Ovary (tissue), 3 donors: ENCODE data around the gene GLT1D1.

Experiments
- POLR2A ChIP-seq: fragments of 450-650 bp; IDR thresholded peaks from one replicate; pipeline ENCODE4 v1.6.1; 2017; ENCODE audit warnings: antibody characterized with exemption, mild to moderate bottlenecking, moderate library complexity
- TF ChIP-seq, protein P1 (sequence below), 3 donors: fragments of 450-650 bp in 2 of 3; fragments of 200-600 bp in 1 of 3; IDR thresholded peaks; one replicate each; pipeline versions ENCODE4 v1.5.1 to v1.8.0; 2016 to 2022; ENCODE audit warnings: antibody characterized with exemption in 3 of 3, mild to moderate bottlenecking in 1 of 3
- donor health status: DM: no; HTN: no; CAD: no.

DNA sequence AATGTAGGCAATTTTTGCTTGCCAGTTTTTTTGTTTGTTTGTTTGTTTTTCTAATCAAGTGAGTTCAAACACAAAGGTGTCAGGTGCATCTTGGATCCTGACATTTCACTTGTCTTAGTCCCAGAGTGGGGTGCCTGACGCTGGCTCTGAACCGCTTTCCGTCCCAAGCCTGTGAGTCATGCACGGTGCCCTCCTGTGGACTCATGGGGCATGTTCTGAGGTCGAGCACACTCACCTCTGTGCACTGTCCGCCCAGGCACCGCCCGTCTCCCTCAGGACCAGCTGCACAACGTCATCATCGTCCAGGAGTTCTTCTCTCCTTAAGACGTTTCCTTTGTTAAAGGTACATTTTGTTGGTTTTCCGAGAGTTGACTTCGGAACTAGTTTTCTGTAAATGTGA is 98.2 kb downstream of the GLT1D1 start:
- no peak for TF ChIP-seq POLR2A
- TF ChIP-seq, protein P1, sequence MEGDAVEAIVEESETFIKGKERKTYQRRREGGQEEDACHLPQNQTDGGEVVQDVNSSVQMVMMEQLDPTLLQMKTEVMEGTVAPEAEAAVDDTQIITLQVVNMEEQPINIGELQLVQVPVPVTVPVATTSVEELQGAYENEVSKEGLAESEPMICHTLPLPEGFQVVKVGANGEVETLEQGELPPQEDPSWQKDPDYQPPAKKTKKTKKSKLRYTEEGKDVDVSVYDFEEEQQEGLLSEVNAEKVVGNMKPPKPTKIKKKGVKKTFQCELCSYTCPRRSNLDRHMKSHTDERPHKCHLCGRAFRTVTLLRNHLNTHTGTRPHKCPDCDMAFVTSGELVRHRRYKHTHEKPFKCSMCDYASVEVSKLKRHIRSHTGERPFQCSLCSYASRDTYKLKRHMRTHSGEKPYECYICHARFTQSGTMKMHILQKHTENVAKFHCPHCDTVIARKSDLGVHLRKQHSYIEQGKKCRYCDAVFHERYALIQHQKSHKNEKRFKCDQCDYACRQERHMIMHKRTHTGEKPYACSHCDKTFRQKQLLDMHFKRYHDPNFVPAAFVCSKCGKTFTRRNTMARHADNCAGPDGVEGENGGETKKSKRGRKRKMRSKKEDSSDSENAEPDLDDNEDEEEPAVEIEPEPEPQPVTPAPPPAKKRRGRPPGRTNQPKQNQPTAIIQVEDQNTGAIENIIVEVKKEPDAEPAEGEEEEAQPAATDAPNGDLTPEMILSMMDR (IDR thresholded peaks at IDR 0.05), result no peak
